ENCODE results near the gene CLCN2.

The CLCN2 gene

GRCh38 chr3:184296616-184297015 lies 64.8 kb downstream of the CLCN2 start:
- DNase-seq (ENCODE audit: low spot score) = no peak
